RWPE2 (cell line): ENCODE results near the gene CFAP52.
"Not testable (repeated sequence)": the region's sequence is repeated elsewhere in the genome, so short reads cannot be mapped to it uniquely, and the experiment has no call there.

Experiments used
- ATAC-seq: fragments of 200-7000 bp; cut with Tn5 transposase; 3 replicates; pipeline ENCODE4 v1.9.1; 2021; ENCODE audit warnings: low read depth
- DNase-seq: peaks from one replicate; pipeline ENCODE4 v3.0.0-alpha.2; 2020; ENCODE audit warnings: low spot score
- H3K27ac ChIP-seq: fragments of 450-650 bp; 2 replicates; pipeline ENCODE4 v1.5.1; 2017; ENCODE audit warnings: mild to moderate bottlenecking; ENCODE audit not compliant: poor library complexity, severe bottlenecking
- H3K27me3 ChIP-seq: fragments of 250-450 bp; sonication (Bioruptor Pico); 2 replicates; pipeline ENCODE4 v1.5.1; 2021; ENCODE audit warnings: mild to moderate bottlenecking, moderate library complexity; ENCODE audit not compliant: insufficient read depth, poor library complexity, severe bottlenecking
- H3K36me3 ChIP-seq: fragments of 250-450 bp; sonication (Bioruptor Pico); 2 replicates; pipeline ENCODE4 v1.5.1; 2020; ENCODE audit warnings: low read depth, mild to moderate bottlenecking, moderate library complexity
- H3K4me1 ChIP-seq: fragments of 250-450 bp; sonication (Bioruptor Pico); 2 replicates; pipeline ENCODE4 v1.5.1; 2021; ENCODE audit warnings: mild to moderate bottlenecking, moderate library complexity; ENCODE audit not compliant: insufficient read depth, poor library complexity, severe bottlenecking
- H3K4me3 ChIP-seq: fragments of 250-450 bp; sonication (Bioruptor Pico); 2 replicates; pipeline ENCODE4 v1.5.1; 2021; ENCODE audit warnings: mild to moderate bottlenecking, moderate library complexity; ENCODE audit not compliant: severe bottlenecking
- H3K9me3 ChIP-seq: fragments of 250-450 bp; sonication (Bioruptor Pico); 2 replicates; pipeline ENCODE4 v1.5.1; 2021; ENCODE audit warnings: mild to moderate bottlenecking, moderate library complexity; ENCODE audit not compliant: severe bottlenecking
- CTCF ChIP-seq: fragments of 450-650 bp; IDR thresholded peaks from one replicate; pipeline ENCODE4 v1.5.1; 2017; ENCODE audit warnings: mild to moderate bottlenecking, moderate library complexity; ENCODE audit not compliant: poor library complexity, severe bottlenecking

The CFAP52 gene

GRCh38 chr17:9622961-9623360, 46.5 kb downstream of the CFAP52 start:
- no peak for ATAC-seq

GRCh38 chr17:9628509-9628908, 52.1 kb downstream of the CFAP52 start:
- Histone ChIP-seq H3K9me3 (no peaks in the 10 kb centered on the region), H3K27ac (no peak overlapping the region), H3K4me3 (no peak overlapping the region), H3K4me1 (no peaks in the 10 kb centered on the region), H3K27me3 (no peaks in the 10 kb centered on the region), H3K36me3 (no peaks in the 10 kb centered on the region)
- DNase-seq (no peak), ATAC-seq (peak; percentile 57)
- TF ChIP-seq CTCF = peak; percentile 36

More at GRCh38 chr17:9622961-9623360, 46.5 kb downstream of the CFAP52 start:
- DNase-seq = no peak
- Histone ChIP-seq H3K4me1 (no peaks in the 10 kb centered on the region), H3K36me3 (no peaks in the 10 kb centered on the region), H3K27me3 (no peaks in the 10 kb centered on the region), H3K9me3 (peaks cover 7% of the 10 kb centered on the region), H3K27ac (no peak overlapping the region), H3K4me3 (no peak overlapping the region)
- TF ChIP-seq CTCF = no peak

- Histone ChIP-seq H3K27ac (no peak overlapping the region), H3K4me1 (peaks cover 4% of the 10 kb centered on the region), H3K36me3 (no peaks in the 10 kb centered on the region), H3K4me3 (no peak overlapping the region), H3K9me3 (no peaks in the 10 kb centered on the region), H3K27me3 (no peaks in the 10 kb centered on the region)
- TF ChIP-seq CTCF = no peak
- no peak for DNase-seq
- no peak for ATAC-seq
Observed at GRCh38 chr17:9632741-9633140, 56.3 kb downstream of the CFAP52 start.

- Histone ChIP-seq H3K4me1 (peaks cover 4% of the 10 kb centered on the region), H3K4me3 (no peak overlapping the region), H3K36me3 (no peaks in the 10 kb centered on the region), H3K9me3 (no peaks in the 10 kb centered on the region), H3K27me3 (no peaks in the 10 kb centered on the region), H3K27ac (no peak overlapping the region)
- no peak for TF ChIP-seq CTCF
- ATAC-seq (no peak), DNase-seq (no peak)
Observed at GRCh38 chr17:9635340-9635739, 58.9 kb downstream of the CFAP52 start.

- Histone ChIP-seq H3K27me3 (no peaks in the 10 kb centered on the region), H3K4me1 (peaks cover 4% of the 10 kb centered on the region), H3K36me3 (no peaks in the 10 kb centered on the region), H3K4me3 (no peak overlapping the region), H3K9me3 (no peaks in the 10 kb centered on the region), H3K27ac (no peak overlapping the region)
- no peak for TF ChIP-seq CTCF
- ATAC-seq (no peak), DNase-seq (no peak)
Observed at GRCh38 chr17:9636501-9636900, 60.1 kb downstream of the CFAP52 start.

GRCh38 chr17:9640388-9640787, 63.9 kb downstream of the CFAP52 start:
- H3K4me3 ChIP-seq, DNase-seq, ATAC-seq, H3K4me1 ChIP-seq, H3K27me3 ChIP-seq, H3K27ac ChIP-seq, H3K9me3 ChIP-seq, H3K36me3 ChIP-seq: not testable (repeated sequence)
